GM08714 (cell line): ENCODE data around the gene XKR8.

Experiments
- H3K4me3 ChIP-seq: fragments of 200-500 bp; sonication (Bioruptor generic); 2 replicates; pipeline ENCODE4 v1.5.1; 2014; ENCODE audit warnings: mild to moderate bottlenecking, low read length, inconsistent platforms
- ZNF274 ChIP-seq: IDR thresholded peaks from 2 replicates; pipeline ENCODE4 v1.6.1; 2012; ENCODE audit warnings: mild to moderate bottlenecking, low read depth, low read length

XKR8 gene

DNA sequence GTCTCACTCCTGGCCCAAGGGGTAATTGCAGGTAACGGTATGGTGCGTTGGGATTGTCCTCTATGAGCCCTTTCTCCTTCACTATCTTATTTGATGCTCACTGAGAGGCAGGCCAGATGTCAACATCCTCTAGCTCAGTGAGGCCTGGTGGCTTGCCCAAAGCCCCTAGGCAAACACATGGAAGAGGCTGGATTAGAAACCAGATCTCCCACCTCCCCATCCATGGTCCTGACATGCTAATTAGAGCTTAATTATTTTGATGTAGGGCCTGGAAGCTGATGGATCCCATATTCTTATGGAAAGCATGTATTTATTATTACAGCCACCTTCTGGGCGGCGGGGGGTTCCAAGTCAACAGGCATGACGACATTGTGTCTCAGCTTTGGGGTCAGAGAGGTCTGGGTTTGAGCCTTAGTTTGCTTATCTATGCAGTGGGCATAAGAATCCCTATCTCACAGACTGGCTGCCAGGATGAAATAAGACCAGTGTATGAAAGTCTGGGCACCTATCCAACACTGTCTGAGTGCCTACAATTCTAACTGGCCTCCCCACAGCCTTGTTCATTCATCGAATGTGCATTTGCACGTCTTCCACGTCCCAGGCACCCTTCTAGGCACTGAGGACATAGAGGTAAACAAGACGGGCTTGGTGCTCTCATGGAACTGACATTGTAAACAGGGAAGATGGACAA lies 18.8 kb upstream of the XKR8 start:
- no peak for TF ChIP-seq ZNF274

GRCh38 chr1:27941671-27942540 lies 17.9 kb upstream of the XKR8 start:
- TF ChIP-seq ZNF274: no peak
- H3K4me3 ChIP-seq: no peak overlapping the region

More for the DNA sequence above, 18.8 kb upstream of the XKR8 start:
- no peak overlapping the region for H3K4me3 ChIP-seq

DNA sequence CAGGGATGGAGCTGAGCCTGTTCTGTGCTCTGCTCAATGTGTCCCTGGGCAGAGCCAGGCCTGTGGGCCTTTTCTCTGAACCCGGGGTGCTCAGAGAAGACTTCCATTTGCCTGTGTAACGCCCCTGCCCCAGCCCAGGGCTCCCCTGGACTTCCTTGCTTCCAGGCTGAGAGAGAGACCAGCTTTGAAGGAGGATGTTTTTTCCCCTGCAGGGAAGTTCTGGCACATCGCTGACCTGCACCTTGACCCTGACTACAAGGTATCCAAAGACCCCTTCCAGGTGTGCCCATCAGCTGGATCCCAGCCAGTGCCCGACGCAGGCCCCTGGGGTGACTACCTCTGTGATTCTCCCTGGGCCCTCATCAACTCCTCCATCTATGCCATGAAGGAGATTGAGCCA lies 14.8 kb upstream of the XKR8 start:
- TF ChIP-seq ZNF274: no peak
- H3K4me3 ChIP-seq: no peak overlapping the region

DNA sequence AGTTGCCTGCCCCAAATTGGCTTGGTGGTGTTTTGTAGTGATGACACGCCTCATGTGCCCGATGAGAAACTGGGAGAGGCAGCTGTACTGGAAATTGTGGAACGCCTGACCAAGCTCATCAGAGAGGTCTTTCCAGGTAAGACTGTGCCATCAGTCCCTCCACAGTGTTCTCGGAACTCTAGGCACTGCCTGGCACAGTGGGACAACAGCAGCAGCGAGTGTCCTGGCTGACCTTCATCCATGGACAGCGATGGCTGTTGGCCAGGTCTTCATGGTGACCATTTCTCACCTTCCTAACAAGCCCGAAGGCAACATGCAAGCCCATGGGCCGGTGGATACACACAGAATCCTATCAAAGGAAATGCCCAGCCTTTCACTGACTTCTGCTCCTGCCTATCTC lies 10.7 kb upstream of the XKR8 start:
- no peak overlapping the region for H3K4me3 ChIP-seq
- TF ChIP-seq ZNF274: no peak

DNA sequence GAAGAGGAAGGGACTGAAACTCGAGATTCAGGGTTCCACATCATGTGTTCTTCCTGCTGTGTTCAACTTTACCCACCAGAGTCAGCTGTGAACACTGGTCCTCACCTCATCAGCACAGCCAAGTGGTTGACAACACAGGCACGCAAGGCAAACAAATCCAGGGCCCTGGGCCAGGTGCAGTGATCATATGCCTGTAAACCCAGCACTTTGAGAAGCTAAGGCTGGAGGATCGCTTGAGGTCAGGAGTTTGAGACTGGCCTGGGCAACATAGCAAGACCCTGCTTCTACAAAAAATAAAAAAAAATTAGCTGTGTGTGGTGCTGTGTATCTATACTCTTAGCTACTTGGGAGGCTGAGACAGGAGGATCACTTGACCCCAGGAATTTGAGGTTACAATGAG lies 8.4 kb upstream of the XKR8 start:
- no peak for TF ChIP-seq ZNF274
- no peak overlapping the region for H3K4me3 ChIP-seq

DNA sequence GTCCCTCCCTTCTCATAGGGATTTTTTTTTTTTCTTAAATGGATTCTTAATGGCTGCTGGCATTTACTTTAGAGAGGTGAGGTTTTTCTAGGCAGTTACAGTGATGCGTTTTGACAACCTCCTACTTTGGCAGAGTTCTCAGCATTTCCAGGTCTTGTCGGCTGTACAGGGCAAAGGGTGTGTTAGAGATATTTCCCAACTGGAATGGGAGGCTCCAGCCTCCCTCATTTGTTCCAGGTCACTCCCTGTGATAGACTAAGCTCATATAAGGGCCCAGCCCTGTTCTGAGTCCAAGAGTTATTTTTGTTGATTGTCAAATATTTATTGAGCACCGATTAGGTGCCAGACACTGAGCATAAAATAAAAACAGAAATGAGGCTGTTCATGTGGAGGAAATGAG lies 7.6 kb upstream of the XKR8 start:
- no peak for TF ChIP-seq ZNF274
- H3K4me3 ChIP-seq: no peak overlapping the region

- TF ChIP-seq ZNF274: no peak
- H3K4me3 ChIP-seq: no peak overlapping the region
These were observed 5.6 kb upstream of the XKR8 start for GRCh38 chr1:27954186-27954585.

DNA sequence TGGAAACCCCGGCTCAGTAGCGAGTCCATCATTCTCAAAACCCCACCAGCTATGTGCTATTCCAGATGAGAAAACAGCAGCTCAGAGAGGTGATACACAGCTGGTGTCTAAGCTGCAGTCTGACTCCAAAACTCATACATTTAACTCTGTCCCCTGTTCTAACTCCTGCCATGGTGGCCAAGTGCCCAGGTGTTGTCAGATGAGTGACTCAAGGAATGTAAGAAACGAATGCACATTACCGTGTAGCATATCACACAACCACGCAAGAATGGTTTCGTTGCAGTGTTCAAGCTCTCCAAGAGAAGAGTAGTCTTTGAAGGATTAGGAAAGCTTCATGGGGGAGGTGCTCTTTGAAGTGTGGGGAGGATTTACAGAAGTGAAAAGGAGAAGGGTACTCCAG lies 4.7 kb upstream of the XKR8 start:
- H3K4me3 ChIP-seq: no peak overlapping the region
- no peak for TF ChIP-seq ZNF274

DNA sequence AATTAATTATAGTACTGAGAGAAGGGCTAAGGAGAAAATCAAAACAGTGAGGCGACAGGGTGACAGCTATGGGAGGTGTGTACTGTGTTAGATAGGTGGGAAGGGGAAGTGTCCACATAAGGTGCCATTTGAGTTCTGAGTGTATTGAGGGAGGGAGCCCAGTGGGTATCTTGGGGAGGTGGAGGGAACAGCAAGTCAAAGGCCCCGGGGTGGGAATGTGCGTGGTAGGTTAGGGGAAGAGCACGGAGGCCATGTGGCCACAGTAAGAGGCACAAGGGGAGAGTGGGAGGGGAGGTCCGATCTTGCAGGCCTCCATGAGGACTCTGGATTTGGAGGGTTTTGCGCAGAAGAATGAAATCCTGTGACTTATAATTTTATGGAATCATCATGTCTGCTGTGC lies 3.0 kb upstream of the XKR8 start:
- no peak for TF ChIP-seq ZNF274
- no peak overlapping the region for H3K4me3 ChIP-seq

DNA sequence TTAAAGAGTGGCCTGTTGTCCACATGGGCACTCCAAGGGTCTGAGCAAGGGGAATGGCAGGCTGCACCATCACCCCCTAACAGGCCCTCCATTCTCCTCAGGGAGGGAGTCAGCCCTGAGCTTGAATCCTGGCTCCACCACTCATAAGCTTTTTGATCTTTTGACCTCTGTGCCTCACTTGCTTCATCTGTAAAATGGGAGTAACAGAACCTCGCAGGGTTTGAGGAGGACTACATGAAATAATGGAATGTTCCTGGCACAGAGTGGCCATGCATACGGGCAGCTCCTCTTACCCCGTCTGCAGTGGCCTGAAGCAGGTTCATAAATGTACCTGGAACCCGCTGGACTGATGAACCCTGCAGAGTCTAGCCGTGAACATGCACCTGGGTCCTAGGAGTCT lies 2.1 kb upstream of the XKR8 start:
- TF ChIP-seq ZNF274: no peak
- H3K4me3 ChIP-seq: no peak overlapping the region

GRCh38 chr1:27958513-27958912 lies 1.3 kb upstream of the XKR8 start:
- no peak overlapping the region for H3K4me3 ChIP-seq
- TF ChIP-seq ZNF274: no peak

DNA sequence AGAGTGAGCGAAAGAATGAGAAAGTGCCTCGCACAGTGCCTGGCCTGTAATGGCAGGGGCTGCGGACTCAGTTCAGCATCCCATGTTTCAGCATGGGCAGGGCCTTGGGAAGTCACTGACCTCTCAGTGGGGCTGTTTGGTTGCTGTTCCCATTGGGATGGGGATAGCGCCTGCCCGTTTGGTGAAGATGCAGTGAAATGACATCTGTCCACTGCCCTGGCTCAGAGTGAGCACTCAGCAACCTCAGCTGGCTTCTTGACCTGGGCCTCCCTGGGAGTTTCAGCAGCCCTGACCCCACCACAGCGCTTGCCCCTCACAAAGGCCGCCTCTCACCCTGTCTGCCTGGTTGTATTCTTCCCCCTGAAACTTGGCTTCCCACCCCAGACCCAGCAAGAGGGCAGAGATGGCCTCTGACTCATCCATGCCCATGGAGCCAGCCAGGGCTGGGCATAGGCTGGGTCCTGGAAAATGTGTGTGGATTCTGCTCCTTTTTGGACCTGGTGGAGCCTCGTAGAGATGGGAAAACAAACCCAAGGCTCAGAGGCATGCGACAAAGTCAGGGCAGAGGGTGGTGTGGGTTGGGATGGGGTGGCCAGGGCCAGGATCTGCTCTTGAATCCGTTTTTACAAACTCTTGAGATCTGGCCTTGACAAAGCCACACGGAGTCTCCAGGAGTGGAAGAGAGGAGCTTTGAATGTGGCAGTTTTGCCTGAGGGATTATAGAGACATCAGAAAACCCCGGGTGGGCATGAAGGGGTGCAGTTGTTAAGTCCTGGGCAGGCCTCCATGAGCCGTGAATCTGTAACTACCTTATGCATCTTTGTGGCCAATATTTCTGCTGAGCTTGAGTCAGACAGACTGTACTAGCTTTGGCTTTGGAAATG lies 1.2 kb downstream of the XKR8 start:
- no peak overlapping the region; the same call in 1 of the 2 replicates for H3K4me3 ChIP-seq
- TF ChIP-seq ZNF274: no peak

GRCh38 chr1:27961646-27962221 lies 2.0 kb downstream of the XKR8 start:
- H3K4me3 ChIP-seq: no peak overlapping the region
- no peak for TF ChIP-seq ZNF274

GRCh38 chr1:27963393-27963792 lies 3.6 kb downstream of the XKR8 start:
- no peak overlapping the region for H3K4me3 ChIP-seq
- no peak for TF ChIP-seq ZNF274
